K562 (cell line): ENCODE results near the gene ARHGAP22. TPM values are rescaled to one million over a fixed set of nuclear protein-coding genes. Genes with fewer than 3 reads are reported as not detected.

ENCODE experiments used
- ATAC-seq: fragments of 200-7000 bp; cut with Tn5 transposase; 3 replicates; pipeline ENCODE4 v1.9.1; 2020; ENCODE audit warnings: moderate library complexity
- BruUV-seq: library from RNA; stranded (reverse); fragments of 400-500 nt; replicated peaks from 2 replicates; lab custom pipeline; 2021; lab: Mats Ljungman, UMichigan
- CTCF ChIA-PET: fragments of 300-600 bp; formaldehyde crosslinking; extraction: SDS; loops from one replicate; lab custom pipeline; 2021; ENCODE audit warnings: low intra/inter-chr PET ratio; lab: Yijun Ruan, JAX
- POLR2A ChIA-PET: fragments of 300-600, 350-650 bp; sonication (Branson Sonifier 250); formaldehyde crosslinking; extraction: SDS; loops from one replicate; lab custom pipeline; 2021; ENCODE audit warnings: antibody characterized with exemption, inconsistent platforms; lab: Yijun Ruan, JAX
- DNase-seq, 4 experiments: peaks; one replicate each; pipeline versions ENCODE4 v3.0.0 to v3.0.0-alpha.2; 2011 to 2018; ENCODE audit warnings: low spot score in 3 of 4, mixed read lengths in 3 of 4; ENCODE audit errors: extremely low read depth in 1 of 4
- FAIRE-seq: peaks from 2 replicates; lab custom pipeline; 2011; peaks lifted over from hg19 to GRCh38; lab: Jason Lieb, UNC
- H2AFZ ChIP-seq: 2 replicates; pipeline ENCODE4 v1.6.0; 2011; ENCODE audit warnings: low read depth, low read length, control low read depth, inconsistent platforms
- H3K27ac ChIP-seq: fragments of 200-600 bp; 3 replicates; pipeline ENCODE4 v1.8.0; 2011; ENCODE audit warnings: low read depth, mild to moderate bottlenecking, control low read depth, inconsistent platforms, low read length, moderate library complexity, mixed read lengths; ENCODE audit errors: extremely low read depth
- H3K27me3 ChIP-seq, 2 experiments: fragments of 300-600 bp in 1 of 2; 2 replicates in 1 of 2; 3 replicates in 1 of 2; pipeline versions ENCODE4 v1.6.0 to v1.8.0; 2011; ENCODE audit warnings: inconsistent platforms in 2 of 2, low read length in 2 of 2, mild to moderate bottlenecking in 1 of 2, mixed read lengths in 1 of 2, moderate library complexity in 1 of 2; ENCODE audit not compliant: control insufficient read depth in 2 of 2, insufficient read depth in 2 of 2
- H3K36me3 ChIP-seq: fragments of 300-600 bp; 3 replicates; pipeline ENCODE4 v1.8.0; 2011; ENCODE audit warnings: mild to moderate bottlenecking, low read length, inconsistent platforms; ENCODE audit not compliant: control insufficient read depth, insufficient read depth
- H3K4me1 ChIP-seq, 2 experiments: fragments of 200-600 bp in 1 of 2; replicated peaks in 1 of 2; 2 replicates in 1 of 2; 3 replicates in 1 of 2; pipeline versions ENCODE4 v1.5.1 to v1.8.0; 2011; ENCODE audit warnings: inconsistent platforms in 2 of 2, low read length in 2 of 2, mild to moderate bottlenecking in 1 of 2, mixed read lengths in 1 of 2, moderate library complexity in 1 of 2; ENCODE audit not compliant: control insufficient read depth in 2 of 2, insufficient read depth in 2 of 2
- H3K4me2 ChIP-seq: 2 replicates; pipeline ENCODE4 v1.6.1; 2011; ENCODE audit warnings: low read length, control low read depth, inconsistent platforms, mixed read lengths; ENCODE audit not compliant: insufficient read depth
- H3K4me3 ChIP-seq: fragments of 200-600 bp; sonication (generic), shearing (Covaris generic); 2 replicates; pipeline ENCODE4 v1.5.1; 2016; ENCODE audit warnings: control low read depth, inconsistent platforms
- H3K79me2 ChIP-seq: fragments of 200-600 bp; 3 replicates; pipeline ENCODE4 v1.8.0; 2011; ENCODE audit warnings: low read length, inconsistent platforms; ENCODE audit not compliant: control insufficient read depth, insufficient read depth
- H3K9ac ChIP-seq, 2 experiments: 2 replicates each; pipeline versions ENCODE4 v1.6.0 to v1.6.1; 2011; ENCODE audit warnings: low read depth in 2 of 2, low read length in 2 of 2, control low read depth in 1 of 2, inconsistent platforms in 1 of 2, mild to moderate bottlenecking in 1 of 2, mixed read lengths in 1 of 2; ENCODE audit not compliant: insufficient read depth in 1 of 2
- H3K9me1 ChIP-seq: one replicate; pipeline ENCODE4 v1.6.0; 2011; ENCODE audit warnings: inconsistent platforms, mild to moderate bottlenecking, low read length, moderate library complexity; ENCODE audit not compliant: control insufficient read depth, insufficient read depth
- H3K9me3 ChIP-seq: replicated peaks from 2 replicates; pipeline ENCODE4 v1.5.1; 2011; ENCODE audit warnings: low read depth, low read length, inconsistent platforms; ENCODE audit not compliant: control insufficient read depth, insufficient read depth
- H4K20me1 ChIP-seq: replicated peaks from 2 replicates; pipeline ENCODE4 v1.6.1; 2011; ENCODE audit warnings: low read length, inconsistent platforms, mixed read lengths; ENCODE audit not compliant: control insufficient read depth, insufficient read depth
- CC2D1A ChIP-seq: fragments of 450-650 bp; IDR thresholded peaks from 2 replicates; pipeline ENCODE4 v1.6.1; 2017; ENCODE audit warnings: mild to moderate bottlenecking
- E4F1 ChIP-seq: fragments of 250-450 bp; sonication (Bioruptor Pico); IDR thresholded peaks from 2 replicates; pipeline ENCODE4 v1.5.0; 2021; ENCODE audit warnings: mild to moderate bottlenecking, borderline replicate concordance
- POLR3A ChIP-seq: IDR thresholded peaks from 2 replicates; pipeline ENCODE4 v1.6.1; 2011; ENCODE audit warnings: borderline replicate concordance, mild to moderate bottlenecking, moderate library complexity; ENCODE audit not compliant: insufficient read length, insufficient read depth; ENCODE audit errors: extremely low read depth
- PYGO2 ChIP-seq: fragments of 450-650 bp; IDR thresholded peaks from 2 replicates; pipeline ENCODE4 v1.6.1; 2016; ENCODE audit warnings: mild to moderate bottlenecking, missing genetic modification characterization, moderate library complexity, missing compliant biosample characterization
- ZFP30 ChIP-seq: fragments of 250-450 bp; sonication (Bioruptor Pico); IDR thresholded peaks from 2 replicates; pipeline ENCODE4 v1.8.0; 2022; ENCODE audit warnings: moderate library complexity, mild to moderate bottlenecking, inconsistent platforms, borderline replicate concordance
- ZNF449 ChIP-seq: fragments of 250-450 bp; sonication (Bioruptor Pico); IDR thresholded peaks from 2 replicates; pipeline ENCODE4 v1.8.0; 2022; ENCODE audit warnings: moderate library complexity, mild to moderate bottlenecking, inconsistent platforms
- ZNF830 ChIP-seq: fragments of 250-450 bp; sonication (Bioruptor Pico); IDR thresholded peaks from 2 replicates; pipeline ENCODE4 v1.5.0; 2021; ENCODE audit warnings: mild to moderate bottlenecking
- WGBS: fragments of 100-300 bp; shearing (Covaris generic); methylation state at CpG from one replicate; pipeline ENCODE4 v1.1.6; 2016; ENCODE audit warnings: low coverage, mixed read lengths; ENCODE audit not compliant: insufficient coverage; ENCODE audit errors: missing lambda C conversion rate; 5-methylcytosine and 5-hydroxymethylcytosine counted together
- in situ Hi-C: fragments of 300-500 bp; cut with MboI; formaldehyde crosslinking; loops from 4 replicates; pipeline ENCODE4 v1.15.0; 2018; ENCODE audit warnings: inconsistent platforms, mixed read lengths
- intact Hi-C: fragments of 100-400 bp; cut with micrococcal nuclease; formaldehyde crosslinking; loops from 2 replicates; pipeline ENCODE4 v1.14.2; 2022
- polyA plus RNA-seq, 8 experiments: library from polyadenylated mRNA; depleted of rRNA in 4 of 8; stranded (reverse) in 5 of 8; unstranded in 3 of 8; fragments of >200 nt; fragmentation: Nextera tagmentation in 2 of 8; fragmentation: Illumina TruSeq in 1 of 8; extraction: Ambion mirVana in 2 of 8; extraction: Trizol in 1 of 8; gene quantifications; 2 replicates each; pipeline versions ENCODE4 v1.2.1 to v1.2.3, GENCODE V29; 2011 to 2014; ENCODE audit warnings: inconsistent platforms in 1 of 8, missing spikeins in 1 of 8
- total RNA-seq, 7 experiments: library from RNA; depleted of rRNA in 6 of 7; stranded (reverse); fragments of >200 nt in 6 of 7; fragmentation: Illumina TruSeq in 2 of 7; extraction: Trizol in 2 of 7; gene quantifications; 2 replicates each; pipeline versions ENCODE4 v1.2.1 to v1.2.3, GENCODE V29; 2011 to 2021; ENCODE audit warnings: low replicate concordance in 1 of 7

ARHGAP22 gene
- total and polyA plus RNA-seq, 9 of the 15 experiments (the other 6 are each of a cell fraction or from before 2014, with no cell fraction given) = 1.3 to 28.1 (median 12.7) TPM

- no peak for TF ChIP-seq ZNF449 (CRISPR knock-in tag)
Measured at GRCh38 chr10:48418189-48418788, 186.6 kb downstream of the ARHGAP22 start (continued).

GRCh38 chr10:48417374-48417773, 187.5 kb downstream of the ARHGAP22 start:
- CTCF ChIA-PET = no interaction called here
- in situ Hi-C loops (no loop called here), intact Hi-C loops (loop anchor here (1.0 to 5.0 kb wide), 2 partner anchors 55 to 89 kb away; no protein-coding TSS in a partner anchor)
- H3K27me3 ChIP-seq = no peaks in the 10 kb centered on the region
- H3K9ac ChIP-seq = no peak overlapping the region
- H3K4me1 ChIP-seq = peaks cover 0 to 21% of the 10 kb centered on the region in 2 experiments; a peak in 3 of 5 replicates
- peaks cover 21% of the 10 kb centered on the region for H3K36me3 ChIP-seq
- no TSS peak for BruUV-seq
- no peaks in the 10 kb centered on the region for H3K9me1 ChIP-seq
- H3K4me2 ChIP-seq = no peak overlapping the region
- H3K4me3 ChIP-seq = no peak overlapping the region
- no peaks in the 10 kb centered on the region for H4K20me1 ChIP-seq
- DNase-seq (no peak), ATAC-seq (peak; percentile 34; the same call in 2 of the 3 replicates), FAIRE-seq (no peak)
- H3K27ac ChIP-seq = no peak overlapping the region
- H3K79me2 ChIP-seq = no peaks in the 10 kb centered on the region
- H3K9me3 ChIP-seq = no peaks in the 10 kb centered on the region; the same call in 1 of the 2 replicates
- 85% methylated on average over 1 of the region's 1 CpG for WGBS
- POLR2A ChIA-PET = interaction anchor here (1.2 to 1.4 kb wide), 5 partner anchors 9 to 36 kb away, joined by 3 to 4 read pairs (median 3); no protein-coding TSS in a partner anchor
- no peak overlapping the region for H2AFZ ChIP-seq
- TF ChIP-seq E4F1 (CRISPR knock-in tag) = no peak
- no peak for TF ChIP-seq ZNF830
- TF ChIP-seq ZFP30 (CRISPR knock-in tag) = no peak
- no peak for TF ChIP-seq CC2D1A
- TF ChIP-seq PYGO2 (tag) = no peak
- no peak for TF ChIP-seq POLR3A
